Brain pericyte (primary cell): ENCODE measurements around the gene NRTN.
"Not testable (repeated sequence)": the region's sequence is repeated elsewhere in the genome, so short reads cannot be mapped to it uniquely, and the experiment has no call there.

Experiments
- DNase-seq: peaks from one replicate; pipeline ENCODE4 v3.0.0-alpha.2; 2012; ENCODE audit warnings: low read depth, low spot score

Gene NRTN

DNA sequence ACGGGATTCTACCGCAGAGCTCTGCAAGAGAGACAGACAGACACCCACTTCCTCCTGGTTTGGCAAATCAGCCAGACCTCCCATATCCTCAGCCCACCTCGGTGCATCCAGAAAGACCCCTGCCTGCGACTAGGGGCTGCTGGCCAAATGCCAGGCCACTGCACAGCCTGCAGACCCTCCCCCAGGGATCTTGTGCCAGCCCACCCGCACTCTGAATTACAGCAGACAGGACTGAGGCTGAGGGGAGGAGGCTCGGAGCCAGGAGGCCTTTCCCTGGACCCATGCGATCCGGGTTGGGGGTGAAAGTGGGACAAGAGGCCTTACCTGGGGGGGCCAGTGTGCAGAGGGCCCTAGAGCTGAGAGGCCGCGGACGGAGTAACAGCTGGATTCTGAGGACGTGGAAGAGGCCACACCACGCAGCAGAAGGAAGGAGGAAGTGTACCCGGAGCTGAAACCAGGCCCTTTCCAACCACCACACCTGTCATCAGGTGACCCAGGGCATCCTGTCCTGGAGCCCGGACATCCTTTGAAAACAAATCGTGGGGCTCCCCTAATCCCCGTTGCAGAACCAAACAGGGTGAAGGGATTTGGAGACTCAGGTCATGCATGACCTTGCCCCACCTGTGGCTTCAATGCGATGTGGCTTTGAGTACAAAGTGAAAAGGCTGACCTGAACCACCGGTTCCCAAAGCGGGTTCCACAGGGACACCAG lies 33.6 kb downstream of the NRTN start:
- DNase-seq: no peak

DNA sequence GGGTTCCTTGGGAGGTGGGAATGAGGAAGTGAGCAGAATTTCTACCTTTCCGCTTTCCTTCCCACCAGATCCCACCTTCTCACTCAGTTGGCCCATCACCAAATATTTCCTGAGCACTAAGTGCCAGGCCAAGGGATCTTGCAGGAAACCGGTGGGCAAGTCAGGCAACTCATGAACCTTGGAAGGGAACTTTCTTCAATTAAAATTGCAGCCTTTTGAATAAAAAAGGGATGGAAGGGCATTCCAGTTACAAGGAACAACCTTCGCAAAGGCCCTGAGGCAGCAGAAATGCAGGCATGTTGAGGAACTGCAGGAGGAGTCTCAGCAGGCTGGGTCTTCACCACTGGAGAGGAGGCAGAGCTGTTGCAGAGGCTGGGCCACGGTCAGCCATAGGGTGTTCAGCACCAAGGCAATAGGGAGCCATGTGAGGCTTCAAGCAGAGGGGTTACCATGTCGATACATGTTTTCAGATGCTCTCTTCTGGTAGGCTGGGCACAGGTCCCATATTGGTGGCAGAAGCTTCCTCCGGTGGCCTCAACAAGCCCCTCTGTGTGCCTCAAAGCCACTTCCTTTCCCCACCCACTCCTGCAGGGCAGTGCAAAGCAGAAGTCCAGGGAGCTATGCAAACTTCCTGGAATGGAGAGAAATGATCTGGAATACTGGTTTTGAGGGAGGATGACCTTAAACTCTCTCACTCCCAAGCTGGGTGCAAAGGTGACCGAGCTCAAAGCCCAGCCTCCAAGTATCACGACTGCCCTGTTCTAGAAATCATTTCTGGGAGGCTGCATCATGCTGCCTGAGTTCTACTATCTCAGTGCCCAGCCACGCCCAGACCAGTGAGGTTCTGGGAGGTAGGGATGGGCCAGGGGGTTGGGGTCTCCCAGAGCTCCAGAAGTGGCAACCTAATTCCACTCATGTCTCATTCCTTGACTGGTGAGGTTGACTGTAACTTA lies 34.5 kb downstream of the NRTN start, which contains the start of gene FUT6:
TSS of gene FUT6 (minus strand) at position 638 of the 953 bp plus-strand sequence. CDS start 7,135 bp downstream, outside the sequence.
- no peak for DNase-seq

GRCh38 chr19:5841735-5842111 lies 36.9 kb downstream of the NRTN start:
- not testable (repeated sequence) for DNase-seq

DNA sequence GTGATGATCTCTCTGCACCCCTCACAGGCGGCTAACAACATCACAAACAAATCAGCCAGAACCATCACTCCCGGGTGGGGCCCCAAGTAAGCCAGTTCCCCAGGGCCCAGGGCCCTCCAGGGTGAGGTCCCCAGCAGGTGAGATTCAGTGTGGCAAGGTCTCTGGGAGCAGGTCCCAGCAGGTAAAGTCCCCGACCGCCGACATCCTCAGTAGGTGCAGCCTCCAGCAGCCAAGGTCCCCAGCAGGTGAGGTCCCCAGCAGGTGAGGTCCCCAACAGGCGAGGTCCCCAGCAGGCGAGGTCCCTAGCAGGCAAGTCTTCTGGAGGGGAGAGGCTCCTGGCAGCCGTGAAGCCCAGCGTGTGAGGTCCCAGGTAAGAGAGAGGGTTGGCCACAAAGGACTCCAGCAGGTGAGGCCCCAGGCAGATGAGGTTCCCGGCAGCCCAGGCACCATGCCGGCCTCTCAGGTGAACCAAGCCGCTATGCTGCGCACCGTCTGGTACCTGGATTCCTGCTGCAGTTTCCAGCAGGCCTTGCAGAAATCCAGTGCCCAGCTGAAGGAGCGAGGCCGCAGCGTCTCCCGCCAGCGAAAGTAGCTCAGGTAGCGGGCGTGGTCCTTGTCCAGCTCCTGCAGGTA lies 38.5 kb downstream of the NRTN start:
- no peak for DNase-seq

- no peak for DNase-seq
These were observed 39.9 kb downstream of the NRTN start for GRCh38 chr19:5844456-5845433.

- DNase-seq: not testable (repeated sequence)
These were observed 43.0 kb downstream of the NRTN start for GRCh38 chr19:5847846-5848245.

DNA sequence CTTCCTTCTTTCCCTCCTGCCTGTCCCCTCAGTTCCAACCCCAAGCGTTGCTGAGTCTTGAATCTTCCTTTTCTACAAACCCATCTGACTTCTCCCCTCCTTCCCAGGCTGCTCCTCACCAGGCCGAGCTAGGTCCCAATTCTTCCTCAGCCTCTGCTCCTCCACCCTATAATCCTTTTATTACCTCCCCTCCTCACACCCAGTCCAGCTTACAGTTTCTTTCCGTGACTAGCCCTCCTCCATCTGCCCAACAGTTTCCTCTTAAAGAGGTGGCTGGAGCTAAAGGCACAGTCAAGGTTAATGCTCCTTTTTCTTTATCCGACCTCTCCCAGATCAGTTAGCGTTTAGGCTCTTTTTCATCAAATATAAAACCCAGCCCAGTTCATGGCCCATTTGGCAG lies 43.8 kb downstream of the NRTN start:
- DNase-seq: not testable (repeated sequence)

DNA sequence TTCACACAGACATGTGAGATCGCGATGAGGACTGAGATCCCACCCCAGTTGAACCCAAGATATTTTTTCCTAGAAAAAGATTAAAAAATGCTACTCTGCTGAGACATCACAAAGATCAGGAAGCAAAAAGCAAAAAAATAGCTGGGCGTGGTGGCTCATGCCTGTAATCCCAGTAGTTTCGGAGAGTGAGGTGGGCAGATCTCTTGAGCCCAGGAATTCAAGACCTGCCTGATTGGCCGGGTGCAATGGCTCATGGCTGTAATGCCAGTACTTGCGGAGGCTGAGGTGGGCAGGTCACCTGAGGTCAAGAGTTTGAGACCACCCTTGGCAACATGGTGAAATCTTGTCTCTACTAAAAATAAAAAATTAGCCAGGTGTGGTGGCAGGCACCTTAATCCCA lies 45.3 kb downstream of the NRTN start:
- no peak for DNase-seq

DNA sequence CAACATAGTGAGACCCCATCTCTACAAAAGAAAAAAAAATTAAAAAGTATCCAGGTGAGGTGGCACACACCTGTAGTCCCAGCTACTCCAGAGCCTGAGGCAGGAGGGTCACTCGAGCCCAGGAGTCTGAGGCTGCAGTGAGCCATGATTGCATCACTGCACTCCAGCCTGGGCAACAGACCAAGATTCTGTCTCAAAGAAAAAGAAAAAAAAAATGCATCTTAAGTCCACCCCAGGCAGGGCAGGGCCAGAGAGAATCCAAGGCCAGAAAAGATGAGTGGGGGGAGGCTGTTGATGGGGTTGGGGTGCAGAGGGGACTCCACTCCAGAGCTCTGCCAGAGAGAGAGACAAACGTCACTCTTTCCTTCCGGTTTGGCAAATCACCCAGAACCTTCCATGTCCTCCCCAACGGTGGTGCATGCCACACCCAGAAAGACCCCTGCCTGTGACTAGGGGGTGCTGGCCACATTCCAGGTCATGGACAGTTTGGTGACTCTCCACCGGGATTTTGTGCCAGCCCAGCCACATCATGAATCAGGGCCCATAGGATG lies 46.0 kb downstream of the NRTN start:
- no peak for DNase-seq

GRCh38 chr19:5851302-5851701 lies 46.4 kb downstream of the NRTN start, which contains the start of gene FUT3:
Gene FUT3, minus strand, starts transcription at chr19:5851449.
- no peak for DNase-seq

- DNase-seq: not testable (repeated sequence)
These were observed 49.3 kb downstream of the NRTN start for GRCh38 chr19:5854121-5854520.

- not testable (repeated sequence) for DNase-seq
These were observed 50.3 kb downstream of the NRTN start for GRCh38 chr19:5855151-5855550.

- DNase-seq: no peak
These were observed 52.6 kb downstream of the NRTN start for GRCh38 chr19:5857203-5858081.

GRCh38 chr19:5863030-5863665 lies 58.3 kb downstream of the NRTN start:
- DNase-seq: no peak

- no peak for DNase-seq
These were observed 59.3 kb downstream of the NRTN start for GRCh38 chr19:5864013-5864720.

GRCh38 chr19:5864725-5865486 lies 60.0 kb downstream of the NRTN start:
- no peak for DNase-seq

- DNase-seq: no peak
These were observed 60.9 kb downstream of the NRTN start for GRCh38 chr19:5865772-5866171.
